ENCODE data around the gene KIAA1671. TPM values are rescaled to one million over a fixed set of nuclear protein-coding genes. Genes with fewer than 3 reads are reported as not detected.

KIAA1671 gene
- total RNA-seq, 4 donors from 2014 or later = 14.2 to 34.2 (median 22.6) TPM

DNA sequence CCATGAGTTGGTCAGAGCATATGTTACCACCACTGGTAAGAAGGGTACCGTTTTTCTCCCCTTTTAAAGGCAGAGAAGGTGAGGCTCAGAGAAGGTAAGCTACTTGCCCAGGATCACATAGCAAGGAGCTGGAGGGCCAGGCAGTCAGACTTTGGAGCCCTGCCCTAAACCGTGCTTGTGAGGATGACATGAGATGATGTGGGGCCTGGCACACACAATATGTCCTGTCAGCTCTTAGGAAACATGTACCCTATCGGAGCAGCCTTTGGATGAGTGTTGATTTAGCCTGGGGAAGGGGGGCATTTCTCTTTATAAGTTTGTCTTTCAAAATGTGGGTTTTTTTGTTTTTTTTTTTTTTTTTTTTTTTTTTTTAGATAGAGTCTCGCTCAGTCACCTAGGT, 146.7 kb downstream of the KIAA1671 start:
- Histone ChIP-seq H3K27ac (replicated peaks in 1 of 4) (no peak overlapping the region), H3K27me3 (no peaks in the 10 kb centered on the region), H3K4me1 (peaks cover 0 to 1% (median 0%) of the 10 kb centered on the region in 4 donors), H3K4me3 (no peak overlapping the region), H3K9me3 (no peaks in the 10 kb centered on the region), H3K36me3 (no peaks in the 10 kb centered on the region)
- intact Hi-C loops (cut with DNase I) = no loop called here
- TF ChIP-seq, protein P1, sequence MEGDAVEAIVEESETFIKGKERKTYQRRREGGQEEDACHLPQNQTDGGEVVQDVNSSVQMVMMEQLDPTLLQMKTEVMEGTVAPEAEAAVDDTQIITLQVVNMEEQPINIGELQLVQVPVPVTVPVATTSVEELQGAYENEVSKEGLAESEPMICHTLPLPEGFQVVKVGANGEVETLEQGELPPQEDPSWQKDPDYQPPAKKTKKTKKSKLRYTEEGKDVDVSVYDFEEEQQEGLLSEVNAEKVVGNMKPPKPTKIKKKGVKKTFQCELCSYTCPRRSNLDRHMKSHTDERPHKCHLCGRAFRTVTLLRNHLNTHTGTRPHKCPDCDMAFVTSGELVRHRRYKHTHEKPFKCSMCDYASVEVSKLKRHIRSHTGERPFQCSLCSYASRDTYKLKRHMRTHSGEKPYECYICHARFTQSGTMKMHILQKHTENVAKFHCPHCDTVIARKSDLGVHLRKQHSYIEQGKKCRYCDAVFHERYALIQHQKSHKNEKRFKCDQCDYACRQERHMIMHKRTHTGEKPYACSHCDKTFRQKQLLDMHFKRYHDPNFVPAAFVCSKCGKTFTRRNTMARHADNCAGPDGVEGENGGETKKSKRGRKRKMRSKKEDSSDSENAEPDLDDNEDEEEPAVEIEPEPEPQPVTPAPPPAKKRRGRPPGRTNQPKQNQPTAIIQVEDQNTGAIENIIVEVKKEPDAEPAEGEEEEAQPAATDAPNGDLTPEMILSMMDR (IDR thresholded peaks at IDR 0.05) = no peak
- TF ChIP-seq POLR2A (IDR thresholded peaks at IDR 0.05; ENCODE audit: low read depth) (no peak), EP300 (IDR thresholded peaks at IDR 0.05) (no peak), POLR2AphosphoS5 (IDR thresholded peaks at IDR 0.05) (no peak)
- DNase-seq (ENCODE audit: extremely low spot score) = no peak
- WGBS = 75% methylated on average over 4 of the region's 4 CpGs

DNA sequence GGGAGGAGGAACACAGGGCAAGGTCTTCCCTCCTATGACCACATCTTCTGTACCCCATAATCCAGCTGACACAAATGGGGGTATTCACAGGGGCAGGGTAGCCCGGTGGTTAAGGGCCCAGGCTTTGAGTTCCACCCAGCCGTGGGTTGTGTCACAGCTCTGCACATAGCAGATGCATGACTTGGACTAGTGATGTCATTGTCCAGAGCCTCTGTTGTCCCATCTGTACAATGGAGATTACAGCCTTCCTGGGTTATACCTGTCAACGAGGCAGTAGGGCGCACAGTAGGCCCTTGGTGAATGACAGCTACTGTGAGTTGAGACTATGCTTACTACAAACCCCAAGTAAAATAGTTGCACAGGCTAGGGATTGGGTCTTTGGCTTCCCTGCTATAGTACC, 147.9 kb downstream of the KIAA1671 start:
- Histone ChIP-seq H3K36me3 (no peaks in the 10 kb centered on the region), H3K9me3 (no peaks in the 10 kb centered on the region), H3K27ac (replicated peaks in 1 of 4) (no peak overlapping the region), H3K4me3 (no peak overlapping the region), H3K27me3 (no peaks in the 10 kb centered on the region), H3K4me1 (no peaks in the 10 kb centered on the region)
- no peak for DNase-seq (ENCODE audit: extremely low spot score)
- intact Hi-C loops (cut with DNase I) = no loop called here
- TF ChIP-seq POLR2A (IDR thresholded peaks at IDR 0.05; ENCODE audit: low read depth) (no peak), EP300 (IDR thresholded peaks at IDR 0.05) (no peak), POLR2AphosphoS5 (IDR thresholded peaks at IDR 0.05) (no peak)
- TF ChIP-seq, protein P1 (IDR thresholded peaks at IDR 0.05) = no peak
- 95% methylated on average over 4 of the region's 4 CpGs for WGBS

DNA sequence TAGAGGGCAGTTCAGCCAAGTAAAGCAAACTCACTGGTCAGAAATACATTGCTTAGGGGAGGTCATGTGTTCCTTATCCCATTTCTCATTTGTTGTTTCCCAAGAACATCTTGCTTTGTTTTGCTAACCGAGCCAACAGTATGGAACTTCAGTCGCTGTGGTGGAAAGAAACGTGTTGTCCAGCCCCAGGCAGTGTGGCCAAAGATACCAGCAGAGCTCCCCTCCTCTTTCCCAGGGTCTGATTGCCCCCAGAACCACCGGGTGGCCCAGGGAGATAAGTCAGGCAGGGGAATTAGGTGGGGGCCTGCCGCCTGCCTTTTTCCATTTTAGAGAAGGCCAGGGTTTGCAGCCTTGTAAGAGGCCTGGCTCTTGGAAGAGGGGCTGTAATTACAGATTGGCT, 148.4 kb downstream of the KIAA1671 start:
- TF ChIP-seq, protein P1 (IDR thresholded peaks at IDR 0.05) = no peak
- TF ChIP-seq POLR2AphosphoS5 (IDR thresholded peaks at IDR 0.05) = no peak
- no peak for TF ChIP-seq POLR2A (IDR thresholded peaks at IDR 0.05; ENCODE audit: low read depth)
- no peak for TF ChIP-seq EP300 (IDR thresholded peaks at IDR 0.05)
- H3K36me3 ChIP-seq = no peaks in the 10 kb centered on the region
- DNase-seq (ENCODE audit: extremely low spot score) = no peak
- no peak overlapping the region for H3K27ac ChIP-seq (replicated peaks in 1 of 4)
- H3K9me3 ChIP-seq = no peaks in the 10 kb centered on the region
- intact Hi-C loops (cut with DNase I) = no loop called here
- H3K4me3 ChIP-seq = no peak overlapping the region
- H3K4me1 ChIP-seq = no peaks in the 10 kb centered on the region
- WGBS = 62% methylated on average over 5 of the region's 5 CpGs
- no peaks in the 10 kb centered on the region for H3K27me3 ChIP-seq

DNA sequence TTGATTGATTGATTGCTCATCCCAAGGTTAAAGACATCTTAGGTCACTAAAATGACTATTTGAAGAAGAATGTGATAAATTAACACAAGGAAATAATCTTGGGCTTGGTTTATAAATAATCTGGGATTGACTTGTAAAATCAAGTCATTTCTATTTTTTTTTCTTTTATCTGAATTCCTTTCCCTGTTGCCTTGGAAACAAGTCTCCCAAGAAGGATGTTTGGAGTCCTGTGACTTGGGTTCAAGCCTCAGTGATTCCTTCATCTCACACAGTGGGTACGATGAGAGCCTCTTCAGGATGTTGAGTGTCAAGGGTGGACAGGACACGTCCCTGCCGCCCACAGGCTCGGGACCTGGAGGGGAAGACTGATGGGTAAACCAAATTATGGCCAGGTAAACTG, 149.0 kb downstream of the KIAA1671 start:
- 94% methylated on average over 4 of the region's 4 CpGs for WGBS
- intact Hi-C loops (cut with DNase I) = no loop called here
- Histone ChIP-seq H3K4me1 (no peaks in the 10 kb centered on the region), H3K4me3 (no peak overlapping the region), H3K9me3 (no peaks in the 10 kb centered on the region), H3K27me3 (no peaks in the 10 kb centered on the region), H3K36me3 (no peaks in the 10 kb centered on the region), H3K27ac (replicated peaks in 1 of 4) (no peak overlapping the region)
- TF ChIP-seq EP300 (IDR thresholded peaks at IDR 0.05) (no peak), POLR2AphosphoS5 (IDR thresholded peaks at IDR 0.05) (no peak), POLR2A (IDR thresholded peaks at IDR 0.05; ENCODE audit: low read depth) (no peak)
- TF ChIP-seq, protein P1 (IDR thresholded peaks at IDR 0.05) = no peak
- DNase-seq (ENCODE audit: extremely low spot score) = no peak

DNA sequence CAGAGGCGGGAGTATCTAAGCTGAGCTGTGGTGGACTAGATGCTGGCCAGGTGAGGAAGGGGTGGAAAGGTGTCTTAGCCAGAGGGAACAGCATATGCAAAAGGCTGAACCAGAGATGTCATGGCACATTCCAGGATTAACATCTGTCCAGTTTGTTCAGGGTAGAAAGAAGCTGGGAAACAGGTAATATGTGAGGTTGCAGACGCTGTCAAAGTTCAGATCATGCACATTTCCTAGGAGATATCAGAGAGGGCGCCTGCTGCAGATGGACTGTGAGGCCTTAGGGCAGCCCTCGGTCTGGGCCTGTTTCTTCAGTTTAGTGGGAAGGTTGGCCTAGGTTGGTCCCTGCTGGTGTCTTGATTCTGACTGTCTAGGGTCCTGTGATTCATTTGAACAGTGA, 149.5 kb downstream of the KIAA1671 start:
- Histone ChIP-seq H3K9me3 (no peaks in the 10 kb centered on the region), H3K4me1 (no peaks in the 10 kb centered on the region), H3K36me3 (no peaks in the 10 kb centered on the region), H3K27me3 (no peaks in the 10 kb centered on the region), H3K27ac (replicated peaks in 1 of 4) (no peak overlapping the region), H3K4me3 (no peak overlapping the region)
- intact Hi-C loops (cut with DNase I) = no loop called here
- TF ChIP-seq POLR2A (IDR thresholded peaks at IDR 0.05; ENCODE audit: low read depth) (no peak), EP300 (IDR thresholded peaks at IDR 0.05) (no peak), POLR2AphosphoS5 (IDR thresholded peaks at IDR 0.05) (no peak)
- TF ChIP-seq, protein P1 (IDR thresholded peaks at IDR 0.05) = no peak
- DNase-seq (ENCODE audit: extremely low spot score) = no peak
- WGBS = 93% methylated on average over 4 of the region's 4 CpGs

Measured in esophagus muscularis mucosa (tissue), 4 donors.